Esophagus squamous epithelium (tissue), 5 donors: ENCODE data around the gene SELL. TPM values are rescaled to one million over a fixed set of nuclear protein-coding genes. Genes with fewer than 3 reads are reported as not detected.

Experiments used
- DNase-seq: peaks from one replicate; lab custom pipeline; 2025; lab: John Stamatoyannopoulos, UW
- H3K27ac ChIP-seq, 4 donors: fragments of 200-600 bp; sonication (generic); one replicate each; pipeline ENCODE4 v1.5.1; 2016 to 2019; ENCODE audit warnings: mild to moderate bottlenecking in 1 of 4
- H3K27me3 ChIP-seq, 4 donors: fragments of 200-600 bp; sonication (generic); 1 replicate in 3 of 4; 2 replicates in 1 of 4; pipeline versions ENCODE4 v1.5.1 to v1.6.0; 2017 to 2021; ENCODE audit warnings: antibody characterized with exemption in 1 of 4
- H3K36me3 ChIP-seq, 3 donors: fragments of 200-600 bp; sonication (generic); one replicate each; pipeline ENCODE4 v1.5.1; 2016 to 2019
- H3K4me1 ChIP-seq, 3 donors: fragments of 200-600 bp; sonication (generic); one replicate each; pipeline ENCODE4 v1.5.1; 2017 to 2019
- H3K4me3 ChIP-seq, 4 donors: fragments of 200-600 bp; sonication (generic); 1 replicate in 3 of 4; 2 replicates in 1 of 4; pipeline ENCODE4 v1.5.1; 2016 to 2019; ENCODE audit warnings: mild to moderate bottlenecking in 2 of 4, moderate library complexity in 1 of 4
- H3K9me3 ChIP-seq, 3 donors: fragments of 200-600 bp; sonication (generic); one replicate each; pipeline ENCODE4 v1.5.1; 2016 to 2019
- POLR2A ChIP-seq, 4 donors: fragments of 450-650 bp; IDR thresholded peaks; one replicate each; pipeline ENCODE4 v1.6.1; 2017; ENCODE audit warnings: antibody characterized with exemption in 4 of 4, mild to moderate bottlenecking in 4 of 4, moderate library complexity in 3 of 4
- WGBS, 2 donors: methylation state at CpG; one replicate each; pipeline ENCODE4 v1.1.5; 2018; 5-methylcytosine and 5-hydroxymethylcytosine counted together
- intact Hi-C: fragments of 100-400 bp; cut with DNase I; formaldehyde crosslinking; loops from one replicate; pipeline ENCODE4 v1.15.0; 2022
- total RNA-seq, 4 donors: library from RNA; depleted of rRNA; stranded (reverse); fragments of >200 nt; gene quantifications; one replicate each; pipeline ENCODE4 v1.1.0, GENCODE V29; 2016
- TF ChIP-seq, protein P1 (sequence below), 6 experiments: fragments of 450-650 bp in 4 of 6; fragments of 200-600 bp in 2 of 6; sonication (generic) in 2 of 6; IDR thresholded peaks; one replicate each; pipeline ENCODE4 v1.5.1; 2016 to 2019; ENCODE audit warnings: antibody characterized with exemption in 6 of 6, mild to moderate bottlenecking in 4 of 6, moderate library complexity in 4 of 6
- donor health status: DM: yes; HTN: yes; CAD: no.

SELL gene
- total RNA-seq, 4 donors from 2014 or later = 0.38 to 2.2 (median 1.1) TPM

DNA sequence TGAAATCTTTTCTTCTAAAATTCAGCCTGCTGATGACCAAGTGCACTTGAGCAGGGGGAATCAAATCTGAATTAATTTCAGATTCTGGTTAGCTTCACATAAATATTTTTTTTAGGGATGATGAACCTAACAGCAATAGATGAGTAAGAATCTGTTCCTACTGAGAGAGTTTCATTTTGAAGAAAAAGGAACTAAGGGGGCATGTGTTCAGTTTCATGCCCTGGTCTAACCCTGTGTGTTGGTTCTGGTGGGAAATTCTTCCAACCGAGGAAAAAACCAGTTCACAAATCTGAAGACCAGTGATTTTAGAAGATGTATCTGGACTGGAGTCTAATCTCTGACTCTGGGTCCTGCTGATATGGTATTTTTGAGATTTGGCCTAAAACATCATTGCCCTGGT lies 13.7 kb downstream of the SELL start:
- Histone ChIP-seq H3K36me3 (no peaks in the 10 kb centered on the region), H3K9me3 (no peaks in the 10 kb centered on the region), H3K4me3 (no peak overlapping the region), H3K4me1 (no peaks in the 10 kb centered on the region), H3K27me3 (no peaks in the 10 kb centered on the region), H3K27ac (no peak overlapping the region)
- DNase-seq = no peak
- intact Hi-C loops = no loop called here
- TF ChIP-seq POLR2A (IDR thresholded peaks at IDR 0.05) = no peak
- TF ChIP-seq, protein P1, sequence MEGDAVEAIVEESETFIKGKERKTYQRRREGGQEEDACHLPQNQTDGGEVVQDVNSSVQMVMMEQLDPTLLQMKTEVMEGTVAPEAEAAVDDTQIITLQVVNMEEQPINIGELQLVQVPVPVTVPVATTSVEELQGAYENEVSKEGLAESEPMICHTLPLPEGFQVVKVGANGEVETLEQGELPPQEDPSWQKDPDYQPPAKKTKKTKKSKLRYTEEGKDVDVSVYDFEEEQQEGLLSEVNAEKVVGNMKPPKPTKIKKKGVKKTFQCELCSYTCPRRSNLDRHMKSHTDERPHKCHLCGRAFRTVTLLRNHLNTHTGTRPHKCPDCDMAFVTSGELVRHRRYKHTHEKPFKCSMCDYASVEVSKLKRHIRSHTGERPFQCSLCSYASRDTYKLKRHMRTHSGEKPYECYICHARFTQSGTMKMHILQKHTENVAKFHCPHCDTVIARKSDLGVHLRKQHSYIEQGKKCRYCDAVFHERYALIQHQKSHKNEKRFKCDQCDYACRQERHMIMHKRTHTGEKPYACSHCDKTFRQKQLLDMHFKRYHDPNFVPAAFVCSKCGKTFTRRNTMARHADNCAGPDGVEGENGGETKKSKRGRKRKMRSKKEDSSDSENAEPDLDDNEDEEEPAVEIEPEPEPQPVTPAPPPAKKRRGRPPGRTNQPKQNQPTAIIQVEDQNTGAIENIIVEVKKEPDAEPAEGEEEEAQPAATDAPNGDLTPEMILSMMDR (IDR thresholded peaks at IDR 0.05) = no peak
- 75 to 80% methylated on average over 1 of the region's 1 CpG for WGBS, 2 donors

DNA sequence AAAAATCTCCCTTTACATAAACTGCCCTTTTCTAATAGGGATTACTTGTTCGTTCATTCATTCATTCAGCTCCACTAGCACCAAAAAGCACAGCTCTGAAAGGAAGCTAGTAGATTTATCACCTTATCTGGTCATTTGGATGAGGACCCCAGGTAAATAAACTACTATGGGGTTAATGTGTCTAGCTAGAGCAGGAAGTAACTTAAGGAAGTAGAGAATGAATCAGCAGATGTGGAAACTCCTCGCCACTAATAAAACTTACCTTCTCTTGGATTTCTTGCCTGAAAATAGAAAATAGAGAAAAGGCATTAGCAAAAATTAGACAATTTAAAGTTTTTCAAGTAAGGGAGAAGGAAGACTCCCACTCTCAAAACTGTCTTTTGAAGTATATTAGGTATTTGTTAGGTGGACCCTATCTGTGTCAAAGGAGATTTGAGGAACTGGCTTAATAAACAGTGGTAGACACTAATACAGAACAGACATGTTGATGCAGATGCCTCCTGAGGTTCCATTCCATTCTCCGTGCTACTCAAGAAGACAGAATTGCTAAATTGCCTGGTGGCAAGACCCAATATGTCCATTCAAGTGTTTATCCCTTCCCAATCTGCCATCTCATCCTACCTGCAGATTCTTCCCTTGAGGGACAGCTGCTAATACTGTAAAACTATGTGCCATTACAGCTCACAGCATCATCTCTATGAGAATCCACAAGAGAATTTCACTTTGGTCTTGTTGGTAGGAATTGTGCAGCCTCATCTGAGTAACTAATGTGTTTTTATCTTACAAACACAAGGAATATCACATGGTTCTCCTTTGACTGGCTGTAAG lies 14.9 kb downstream of the SELL start:
- 41 to 48% methylated on average over 3 of the region's 3 CpGs for WGBS, 2 donors
- DNase-seq = no peak
- Histone ChIP-seq H3K36me3 (no peaks in the 10 kb centered on the region), H3K9me3 (no peaks in the 10 kb centered on the region), H3K27me3 (no peaks in the 10 kb centered on the region), H3K4me1 (no peaks in the 10 kb centered on the region), H3K4me3 (no peak overlapping the region), H3K27ac (peak overlapping the region in 1 of 4 donors; percentile 25)
- intact Hi-C loops = no loop called here
- TF ChIP-seq POLR2A (IDR thresholded peaks at IDR 0.05) = no peak
- TF ChIP-seq, protein P1 (IDR thresholded peaks at IDR 0.05) = no peak

DNA sequence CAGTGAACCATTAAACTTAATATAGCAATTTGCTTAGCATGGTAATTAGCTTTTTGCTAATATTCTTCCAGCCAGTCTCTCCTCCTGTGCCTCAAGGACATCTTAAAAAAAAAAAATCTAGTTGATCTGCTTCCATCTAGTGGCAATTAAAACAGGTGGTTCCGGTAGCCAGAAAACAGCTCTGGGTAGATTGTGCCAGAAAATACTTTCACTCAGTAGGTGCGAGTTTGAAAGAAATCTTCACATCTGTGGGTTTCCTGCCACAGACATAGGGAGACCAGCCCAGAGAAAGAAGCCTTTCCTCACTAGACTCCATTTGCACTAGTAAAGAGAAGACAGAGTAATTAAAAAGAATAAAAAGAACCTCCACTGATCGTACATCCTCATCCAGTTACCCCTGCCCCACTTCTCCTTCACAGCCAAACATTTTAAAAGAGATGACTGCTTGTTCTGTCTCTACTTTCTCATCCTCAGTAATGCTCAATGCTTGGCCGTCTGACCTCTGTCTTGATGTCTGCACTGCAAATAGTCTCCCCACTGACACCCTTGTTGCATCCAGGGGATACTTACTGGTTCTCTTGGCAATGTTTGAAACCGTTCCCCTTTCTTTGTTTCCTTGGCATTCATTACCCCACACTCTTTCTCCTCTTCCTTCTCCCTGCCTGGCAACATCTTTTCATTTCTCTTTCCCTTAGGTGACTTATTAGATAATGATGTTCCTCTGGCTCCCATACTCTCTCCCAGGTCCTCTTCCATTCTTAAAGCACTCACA lies 16.9 kb downstream of the SELL start:
- no peaks in the 10 kb centered on the region for H3K36me3 ChIP-seq
- no peak overlapping the region for H3K27ac ChIP-seq
- no peak overlapping the region for H3K4me3 ChIP-seq
- DNase-seq = no peak
- no peaks in the 10 kb centered on the region for H3K4me1 ChIP-seq
- H3K27me3 ChIP-seq = no peaks in the 10 kb centered on the region
- TF ChIP-seq POLR2A (IDR thresholded peaks at IDR 0.05) = no peak
- TF ChIP-seq, protein P1 (IDR thresholded peaks at IDR 0.05) = peak in 1 of 6 experiments; percentile 7
- no peaks in the 10 kb centered on the region for H3K9me3 ChIP-seq
- WGBS, 2 donors = 40 to 53% methylated on average over 5 of the region's 5 CpGs
- intact Hi-C loops = no loop called here

DNA sequence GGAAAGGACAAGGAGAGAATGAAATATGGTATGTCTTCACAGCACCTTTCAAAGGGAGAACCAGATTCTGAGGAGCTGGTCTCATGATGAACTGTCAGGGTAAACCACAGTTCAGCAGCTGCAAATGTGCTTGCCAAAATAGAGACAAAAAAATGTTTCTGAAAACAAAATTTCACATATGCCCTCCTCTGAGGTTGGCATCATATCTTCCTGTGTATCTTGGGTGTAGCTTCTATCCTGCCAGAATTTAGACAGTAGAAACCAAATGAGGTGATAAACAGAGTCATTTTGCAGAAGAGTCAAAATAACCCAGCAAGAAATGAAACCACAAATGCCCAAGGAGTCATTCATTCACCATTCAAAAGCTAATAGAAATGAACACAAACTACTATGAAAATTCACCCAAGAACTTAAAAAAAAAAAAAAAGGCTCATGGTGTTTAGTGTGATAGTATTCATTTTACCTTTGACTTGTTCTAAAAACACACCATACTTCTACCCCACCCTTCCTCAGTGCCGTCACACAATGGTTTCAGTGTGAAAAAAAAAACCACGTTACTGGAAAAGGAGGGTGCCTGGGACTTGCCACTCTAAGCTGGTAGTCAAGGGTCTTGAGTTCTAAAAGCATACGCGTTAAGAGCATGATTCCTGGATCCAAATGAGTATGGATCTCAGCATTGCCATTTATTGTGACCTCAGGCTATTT lies 18.5 kb downstream of the SELL start:
- TF ChIP-seq, protein P1 (IDR thresholded peaks at IDR 0.05) = no peak
- TF ChIP-seq POLR2A (IDR thresholded peaks at IDR 0.05) = no peak
- DNase-seq = no peak
- WGBS, 2 donors = 68 to 75% methylated on average over 4 of the region's 4 CpGs

More for the DNA sequence above, 18.5 kb downstream of the SELL start:
- Histone ChIP-seq H3K4me3 (no peak overlapping the region), H3K36me3 (no peaks in the 10 kb centered on the region), H3K9me3 (no peaks in the 10 kb centered on the region), H3K27ac (no peak overlapping the region), H3K27me3 (no peaks in the 10 kb centered on the region), H3K4me1 (no peaks in the 10 kb centered on the region)
- intact Hi-C loops = no loop called here
